DOHH2 (cell line): ENCODE results near the gene EEFSEC.

ENCODE experiments used
- EZH2phosphoT487 ChIP-seq: fragments of 200-600 bp; sonication (generic); IDR thresholded peaks from 2 replicates; pipeline ENCODE4 v1.6.1; 2017; ENCODE audit warnings: borderline replicate concordance, mild to moderate bottlenecking, antibody characterized with exemption, low read length, moderate library complexity, mixed read lengths
- TF ChIP-seq, protein P1 (sequence below): fragments of 200-600 bp; sonication (generic); IDR thresholded peaks from one replicate; pipeline ENCODE4 v1.5.1; 2014; ENCODE audit warnings: antibody characterized with exemption, mild to moderate bottlenecking, low read depth, low read length; ENCODE audit not compliant: poor library complexity, severe bottlenecking

DNA sequence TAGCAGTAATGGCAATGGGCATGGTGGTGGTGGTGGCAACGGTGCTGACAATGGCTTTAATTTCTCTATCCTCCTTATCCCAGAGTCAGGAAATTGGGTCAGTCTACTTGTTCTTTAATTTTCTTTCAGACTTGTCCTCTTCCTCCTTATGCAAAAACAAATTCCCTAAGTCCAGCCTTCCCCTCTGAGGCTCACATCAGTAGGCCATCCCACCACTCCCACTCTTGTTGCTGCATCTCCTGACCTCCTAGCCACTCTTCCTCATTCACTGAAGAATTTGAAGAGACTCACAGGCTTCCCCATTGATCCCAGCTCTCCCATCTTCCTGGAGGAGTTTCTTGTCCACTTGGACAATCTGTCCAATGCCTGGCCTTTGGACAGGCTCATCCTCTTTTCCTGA, 293.5 kb downstream of the EEFSEC start:
- TF ChIP-seq, protein P1, sequence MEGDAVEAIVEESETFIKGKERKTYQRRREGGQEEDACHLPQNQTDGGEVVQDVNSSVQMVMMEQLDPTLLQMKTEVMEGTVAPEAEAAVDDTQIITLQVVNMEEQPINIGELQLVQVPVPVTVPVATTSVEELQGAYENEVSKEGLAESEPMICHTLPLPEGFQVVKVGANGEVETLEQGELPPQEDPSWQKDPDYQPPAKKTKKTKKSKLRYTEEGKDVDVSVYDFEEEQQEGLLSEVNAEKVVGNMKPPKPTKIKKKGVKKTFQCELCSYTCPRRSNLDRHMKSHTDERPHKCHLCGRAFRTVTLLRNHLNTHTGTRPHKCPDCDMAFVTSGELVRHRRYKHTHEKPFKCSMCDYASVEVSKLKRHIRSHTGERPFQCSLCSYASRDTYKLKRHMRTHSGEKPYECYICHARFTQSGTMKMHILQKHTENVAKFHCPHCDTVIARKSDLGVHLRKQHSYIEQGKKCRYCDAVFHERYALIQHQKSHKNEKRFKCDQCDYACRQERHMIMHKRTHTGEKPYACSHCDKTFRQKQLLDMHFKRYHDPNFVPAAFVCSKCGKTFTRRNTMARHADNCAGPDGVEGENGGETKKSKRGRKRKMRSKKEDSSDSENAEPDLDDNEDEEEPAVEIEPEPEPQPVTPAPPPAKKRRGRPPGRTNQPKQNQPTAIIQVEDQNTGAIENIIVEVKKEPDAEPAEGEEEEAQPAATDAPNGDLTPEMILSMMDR = no peak
- no peak for TF ChIP-seq EZH2phosphoT487
